CD14-positive monocyte (primary cell): ENCODE results near the gene BCAP31. TPM values are rescaled to one million over a fixed set of nuclear protein-coding genes. Genes with fewer than 3 reads are reported as not detected.

Source experiments
- DNase-seq, 3 donors: peaks; one replicate each; pipeline ENCODE4 v3.0.0-alpha.2; 2011 to 2022
- H2AFZ ChIP-seq: 2 replicates; pipeline ENCODE4 v1.6.0; 2012; ENCODE audit warnings: mild to moderate bottlenecking, low read depth, low read length, inconsistent platforms; ENCODE audit not compliant: insufficient read depth, poor library complexity, severe bottlenecking
- H3K27ac ChIP-seq, 2 donors: 1 replicate in 1 of 2; 2 replicates in 1 of 2; pipeline ENCODE4 v1.5.1; 2012 to 2013; ENCODE audit warnings: low read length in 2 of 2, control low read depth in 1 of 2, inconsistent platforms in 1 of 2, low read depth in 1 of 2, mild to moderate bottlenecking in 1 of 2
- H3K27me3 ChIP-seq, 2 donors: one replicate each; pipeline versions ENCODE4 v1.6.0 to v1.6.1; 2011 to 2013; ENCODE audit warnings: low read length in 2 of 2; ENCODE audit not compliant: control insufficient read depth in 2 of 2, insufficient read depth in 2 of 2
- H3K36me3 ChIP-seq, 2 donors: replicated peaks in 1 of 2; 1 replicate in 1 of 2; 2 replicates in 1 of 2; pipeline versions ENCODE4 v1.5.1 to v1.6.1; 2012 to 2013; ENCODE audit warnings: low read length in 2 of 2, control low read depth in 1 of 2, inconsistent platforms in 1 of 2, mild to moderate bottlenecking in 1 of 2; ENCODE audit not compliant: insufficient read depth in 2 of 2, control insufficient read depth in 1 of 2
- H3K4me1 ChIP-seq, 2 donors: 1 replicate in 1 of 2; 2 replicates in 1 of 2; pipeline versions ENCODE4 v1.5.1 to v1.6.1; 2012 to 2013; ENCODE audit warnings: low read length in 2 of 2, control low read depth in 1 of 2, inconsistent platforms in 1 of 2, mild to moderate bottlenecking in 1 of 2, moderate library complexity in 1 of 2; ENCODE audit not compliant: insufficient read depth in 2 of 2, control insufficient read depth in 1 of 2
- H3K4me2 ChIP-seq: replicated peaks from 2 replicates; pipeline ENCODE3; 2012; ENCODE audit warnings: low read length, moderate library complexity, mild to moderate bottlenecking; ENCODE audit not compliant: poor library complexity, severe bottlenecking; ENCODE audit errors: extremely low read depth
- H3K4me3 ChIP-seq, 3 experiments: fragments of 200-600 bp in 1 of 3; sonication (generic) in 1 of 3; replicated peaks in 1 of 3; 1 replicate in 2 of 3; 2 replicates in 1 of 3; pipeline ENCODE4 v1.5.1; 2011 to 2013; ENCODE audit warnings: low read length in 3 of 3, mild to moderate bottlenecking in 3 of 3, control low read depth in 2 of 3, low read depth in 2 of 3, inconsistent platforms in 1 of 3, moderate library complexity in 1 of 3
- H3K79me2 ChIP-seq: 2 replicates; pipeline ENCODE4 v1.6.0; 2012; ENCODE audit warnings: mild to moderate bottlenecking, control low read depth, inconsistent platforms, low read length, moderate library complexity; ENCODE audit not compliant: insufficient read depth
- H3K9ac ChIP-seq: 2 replicates; pipeline ENCODE4 v1.6.0; 2017; ENCODE audit warnings: low read length, mild to moderate bottlenecking; ENCODE audit not compliant: insufficient read depth, poor library complexity, severe bottlenecking
- H3K9me3 ChIP-seq, 2 donors: replicated peaks in 1 of 2; 1 replicate in 1 of 2; 2 replicates in 1 of 2; pipeline versions ENCODE4 v1.5.1 to v1.6.1; 2012 to 2013; ENCODE audit warnings: low read length in 2 of 2, control low read depth in 1 of 2; ENCODE audit not compliant: control insufficient read depth in 1 of 2, insufficient read depth in 1 of 2
- H4K20me1 ChIP-seq: 2 replicates; pipeline ENCODE4 v1.6.0; 2012; ENCODE audit warnings: mild to moderate bottlenecking, low read length, control low read depth, moderate library complexity; ENCODE audit not compliant: insufficient read depth
- H3K27ac Mint-ChIP-seq, 7 donors: one replicate each; pipeline ENCODE4 v1.8.0; 2020; ENCODE audit warnings: mild to moderate bottlenecking in 7 of 7, mixed read lengths in 7 of 7, moderate library complexity in 6 of 7, inconsistent platforms in 2 of 7
- H3K27me3 Mint-ChIP-seq, 3 donors: one replicate each; pipeline ENCODE4 v1.8.0; 2021 to 2022; ENCODE audit warnings: low read depth in 3 of 3, mild to moderate bottlenecking in 3 of 3, mixed read lengths in 3 of 3, moderate library complexity in 3 of 3, inconsistent platforms in 1 of 3
- H3K36me3 Mint-ChIP-seq, 2 donors: one replicate each; pipeline ENCODE4 v1.8.0; 2020; ENCODE audit warnings: mixed read lengths in 2 of 2, inconsistent platforms in 1 of 2, mild to moderate bottlenecking in 1 of 2
- H3K4me1 Mint-ChIP-seq: one replicate; pipeline ENCODE4 v1.8.0; 2020; ENCODE audit warnings: mild to moderate bottlenecking, mixed read lengths
- H3K4me3 Mint-ChIP-seq, 2 donors: one replicate each; pipeline ENCODE4 v1.8.0; 2020; ENCODE audit warnings: mild to moderate bottlenecking in 2 of 2, mixed read lengths in 2 of 2, moderate library complexity in 1 of 2
- H3K9me3 Mint-ChIP-seq, 7 donors: one replicate each; pipeline ENCODE4 v1.8.0; 2020 to 2022; ENCODE audit warnings: mixed read lengths in 7 of 7, mild to moderate bottlenecking in 6 of 7, moderate library complexity in 6 of 7, inconsistent platforms in 2 of 7
- CTCF ChIP-seq: fragments of 200-600 bp; IDR thresholded peaks from one replicate; pipeline ENCODE4 v1.8.0; 2022; ENCODE audit warnings: antibody characterized with exemption, mild to moderate bottlenecking
- WGBS: methylation state at CpG from one replicate; pipeline ENCODE4 v1.1.5; 2013; ENCODE audit warnings: missing lambda C conversion rate; ENCODE audit not compliant: insufficient coverage; 5-methylcytosine and 5-hydroxymethylcytosine counted together
- intact Hi-C, 2 donors: fragments of 100-400 bp; cut with micrococcal nuclease; formaldehyde crosslinking; loops; one replicate each; pipeline versions ENCODE4 v1.15.0 to v1.15.1; 2023
- polyA plus RNA-seq, 3 donors: library from polyadenylated mRNA; depleted of rRNA in 1 of 3; unstranded in 2 of 3; stranded (reverse) in 1 of 3; fragments of 300-500 nt in 2 of 3; fragments of >200 nt in 1 of 3; fragmentation: Illumina TruSeq in 2 of 3; gene quantifications; 1 replicate in 2 of 3; 2 replicates in 1 of 3; pipeline ENCODE4 v1.2.3, GENCODE V29; 2012 to 2021

The BCAP31 gene
- polyA plus RNA-seq, 3 donors: 139 to 294 (median 288) TPM

GRCh38 chrX:153763989-153764755 is 40.0 kb upstream of the BCAP31 start, which contains the start of gene PLXNB3:
PLXNB3 (plus strand) TSS chrX:153764249; CDS start chrX:153765536, 1,287 bp downstream.
- no peak within 1 kb of the TSS for H2AFZ ChIP-seq
- H3K36me3 Mint-ChIP-seq: no peaks in the 10 kb centered on the region
- no peaks in the 10 kb centered on the region for H3K9me3 ChIP-seq
- no peaks in the 10 kb centered on the region for H3K36me3 ChIP-seq
- H3K4me1 Mint-ChIP-seq: peaks cover 14% of the 10 kb centered on the region
- intact Hi-C loops: loop anchor here (5.0 to 10.0 kb wide), 3 partner anchors 161 to 191 kb away; partner anchors contain the start of gene ARHGAP4 (in 1 of the 2)
- TF ChIP-seq CTCF: peak; percentile 72
- no peaks in the 10 kb centered on the region for H3K27me3 ChIP-seq
- H3K4me3 Mint-ChIP-seq: no peak within 1 kb of the TSS
- H3K4me2 ChIP-seq: no peak within 1 kb of the TSS
- no peaks in the 10 kb centered on the region for H3K79me2 ChIP-seq
- no peak within 1 kb of the TSS for H3K27ac ChIP-seq
- H3K27me3 Mint-ChIP-seq: peaks cover 1 to 23% (median 16%) of the 10 kb centered on the region in 3 donors
- WGBS: 12% methylated on average over 10 of the region's 26 CpGs
- no peak within 1 kb of the TSS for H3K27ac Mint-ChIP-seq
- peaks cover 0 to 3% (median 0%) of the 10 kb centered on the region in 7 donors for H3K9me3 Mint-ChIP-seq
- H3K4me1 ChIP-seq: peaks cover 0 to 5% of the 10 kb centered on the region in 2 donors
- H4K20me1 ChIP-seq: no peaks in the 10 kb centered on the region
- no peak within 1 kb of the TSS for H3K4me3 ChIP-seq
- DNase-seq: peak; percentile 52 to 66 (median 59)
- H3K9ac ChIP-seq: no peak within 1 kb of the TSS

GRCh38 chrX:153763298-153763932 is 39.2 kb upstream of the BCAP31 start:
- no peak overlapping the region for H3K27ac Mint-ChIP-seq
- Histone ChIP-seq H3K9me3 (no peaks in the 10 kb centered on the region), H3K27me3 (no peaks in the 10 kb centered on the region), H3K4me1 (peaks cover 0 to 5% of the 10 kb centered on the region in 2 donors), H3K27ac (no peak overlapping the region), H3K4me2 (no peak overlapping the region), H3K4me3 (no peak overlapping the region), H3K36me3 (no peaks in the 10 kb centered on the region), H3K9ac (no peak overlapping the region), H4K20me1 (no peaks in the 10 kb centered on the region), H3K79me2 (no peaks in the 10 kb centered on the region), H2AFZ (no peak overlapping the region)
- DNase-seq: no peak
- no peak for TF ChIP-seq CTCF
- H3K4me1 Mint-ChIP-seq: peaks cover 18% of the 10 kb centered on the region
- H3K4me3 Mint-ChIP-seq: no peak overlapping the region
- intact Hi-C loops: loop anchor here (5.0 to 10.0 kb wide), 3 partner anchors 161 to 191 kb away; partner anchors contain the start of gene ARHGAP4 (in 1 of the 2)
- WGBS: 96% methylated on average over 14 of the region's 18 CpGs
- H3K36me3 Mint-ChIP-seq: no peaks in the 10 kb centered on the region
- H3K27me3 Mint-ChIP-seq: peaks cover 0 to 20% (median 16%) of the 10 kb centered on the region in 3 donors
- H3K9me3 Mint-ChIP-seq: peaks cover 0 to 3% (median 0%) of the 10 kb centered on the region in 7 donors
